Erythroblast (primary cell): ENCODE measurements around the gene SRPK3.

Experiments used
- DNase-seq, 2 experiments: peaks; one replicate each; lab custom pipeline; 2025; lab: John Stamatoyannopoulos, UW
- GATA1 ChIP-seq: IDR thresholded peaks from 2 replicates; pipeline ENCODE4 v1.6.1; 2011; ENCODE audit warnings: low read depth, mild to moderate bottlenecking, control low read depth, low read length, moderate library complexity
- POLR2A ChIP-seq: IDR thresholded peaks from 2 replicates; pipeline ENCODE4 v1.6.1; 2011; ENCODE audit warnings: mild to moderate bottlenecking, low read length

SRPK3 gene

DNA sequence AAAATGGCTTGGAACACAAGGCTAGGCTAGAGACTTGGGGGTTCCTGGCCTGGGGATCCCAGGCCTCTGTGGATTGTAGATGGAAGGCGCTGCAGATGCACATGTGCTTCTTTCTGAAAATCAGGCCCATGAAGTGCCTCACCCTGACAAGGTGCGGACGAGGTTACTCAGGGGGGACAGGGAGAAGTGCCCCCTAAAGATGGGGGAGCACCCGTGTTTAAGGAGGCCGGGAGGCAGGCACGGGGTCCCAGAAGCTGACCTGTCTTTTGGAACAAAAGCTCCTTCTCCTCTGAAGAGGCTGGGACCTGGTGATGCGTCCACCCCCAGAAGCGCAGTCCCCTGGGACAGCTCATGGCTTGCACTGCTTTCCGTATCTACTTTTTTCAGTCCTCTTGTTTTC lies 47.1 kb downstream of the SRPK3 start:
- no peak for DNase-seq
- TF ChIP-seq GATA1 = no peak

DNA sequence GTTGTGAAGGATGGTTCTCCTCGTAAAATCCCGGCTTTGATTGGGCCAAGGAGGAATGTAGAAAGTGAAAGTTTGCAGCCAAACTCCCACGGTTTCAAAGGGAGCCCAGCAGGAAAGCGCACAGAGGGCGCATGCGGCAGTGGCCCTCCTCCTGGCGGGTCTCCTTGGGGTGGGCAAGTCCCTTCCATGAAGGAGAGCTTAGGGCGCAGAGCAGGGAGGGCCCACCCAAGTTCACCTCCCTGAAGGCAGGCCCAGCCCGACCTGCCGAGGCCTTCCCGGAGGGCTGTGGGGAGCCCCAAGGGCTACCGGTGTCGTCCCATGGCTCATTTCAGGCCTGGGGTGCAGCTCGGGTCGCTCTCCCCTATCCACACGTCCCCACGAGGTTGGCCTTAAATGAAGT lies 47.5 kb downstream of the SRPK3 start:
- TF ChIP-seq GATA1 (no peak), POLR2A (no peak)
- no peak for DNase-seq

DNA sequence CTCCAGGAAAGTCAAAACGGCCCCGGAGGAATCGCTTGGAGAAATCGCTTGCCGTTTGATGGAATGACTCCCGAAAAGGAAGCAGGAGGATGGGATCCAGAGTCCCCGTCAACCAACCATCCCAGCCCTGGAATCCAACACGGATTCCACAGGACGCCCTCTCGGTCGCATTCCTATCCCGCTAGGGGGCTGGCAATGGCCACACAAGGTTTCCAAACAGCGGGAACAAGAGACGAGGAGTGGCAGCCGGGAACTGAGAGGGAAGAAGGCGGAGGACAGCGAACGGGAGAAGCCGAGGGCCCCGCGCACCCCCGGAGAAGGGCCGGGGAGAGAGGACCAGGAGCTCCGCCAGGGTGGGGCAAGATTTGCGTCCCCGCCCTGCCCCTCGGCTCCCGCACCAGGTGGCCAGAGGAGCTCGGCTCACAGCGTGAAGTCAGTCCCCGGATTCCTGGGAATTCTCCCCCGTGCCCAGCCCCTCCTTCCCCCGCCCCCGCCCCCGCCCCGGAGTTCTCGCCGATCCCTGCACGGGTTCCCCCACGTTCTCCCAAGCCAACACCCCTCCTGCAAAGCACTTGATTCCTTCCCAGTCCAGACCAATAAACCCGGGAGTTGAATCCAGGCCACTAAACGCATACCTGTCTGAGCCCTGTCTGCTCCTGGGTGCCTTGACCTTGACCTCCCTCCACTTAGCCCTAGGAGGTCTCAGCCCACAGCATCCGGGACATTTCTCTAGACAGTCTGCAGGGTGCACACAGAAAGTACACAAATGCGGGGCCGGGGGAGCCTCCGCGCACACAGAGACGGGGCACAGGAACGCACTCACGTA lies 48.1 kb downstream of the SRPK3 start:
- TF ChIP-seq GATA1 = no peak
- no peak for TF ChIP-seq POLR2A
- no peak for DNase-seq

DNA sequence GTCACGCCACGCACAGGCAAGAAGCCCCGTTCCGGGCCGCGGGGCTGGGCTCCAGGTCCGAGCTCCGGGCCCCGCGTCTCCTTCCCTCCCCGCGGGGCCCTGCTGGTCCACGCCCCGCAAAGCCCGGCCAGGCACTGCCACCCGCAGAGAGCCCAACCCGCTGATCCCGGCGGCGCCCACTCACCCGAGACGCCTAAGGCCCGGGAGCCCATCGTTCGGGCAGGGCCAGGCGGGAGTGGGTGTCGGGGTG lies 48.6 kb downstream of the SRPK3 start:
- TF ChIP-seq POLR2A (no peak), GATA1 (no peak)
- no peak for DNase-seq

DNA sequence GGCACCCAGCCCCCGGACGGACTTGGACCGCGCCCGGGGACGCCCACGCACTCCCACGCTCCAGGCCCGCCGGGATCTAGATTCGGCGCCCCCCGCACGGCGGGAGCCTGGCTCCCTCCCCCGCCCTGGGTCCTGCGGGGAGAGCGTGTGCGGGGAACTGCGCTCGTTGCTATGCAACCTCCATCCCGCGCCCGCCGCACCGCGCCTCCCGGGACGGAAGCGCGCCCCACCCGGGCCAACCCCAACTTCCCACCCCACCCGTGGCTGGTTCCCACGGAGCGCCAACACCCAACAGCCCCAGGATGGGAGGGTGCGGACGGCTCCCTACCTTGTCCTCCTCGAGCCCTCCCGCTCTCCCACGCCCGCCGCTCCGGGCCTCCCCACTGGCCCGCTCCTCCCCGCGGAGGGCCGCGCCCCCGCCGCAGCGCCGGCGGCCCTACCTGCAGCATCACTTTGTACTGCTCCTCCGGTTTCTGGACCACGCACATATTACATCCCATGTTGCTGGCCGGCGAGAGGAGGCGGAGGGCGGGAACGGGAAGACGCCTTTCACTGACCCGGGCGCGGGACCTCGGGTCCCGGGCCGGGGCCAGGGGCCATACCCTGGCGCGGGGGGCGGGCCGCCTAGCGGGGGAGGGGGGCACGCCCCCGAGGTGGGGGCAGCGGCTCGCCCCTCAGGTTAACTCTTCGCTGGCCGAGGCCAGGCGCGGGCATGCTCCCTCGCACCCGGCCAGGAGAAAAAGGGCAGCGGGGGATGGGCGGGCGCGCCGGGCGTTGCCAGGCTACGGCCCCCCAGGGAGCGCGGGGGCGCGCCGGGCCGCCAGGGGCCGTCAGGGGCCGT lies 49.2 kb downstream of the SRPK3 start, which contains the start of gene PDZD4:
Gene PDZD4 (minus strand): TSS at position 746 of the 841 bp plus-strand sequence. CDS start 246 bp downstream, at position 500.
- TF ChIP-seq POLR2A = no peak
- TF ChIP-seq GATA1 = no peak
- no peak for DNase-seq

DNA sequence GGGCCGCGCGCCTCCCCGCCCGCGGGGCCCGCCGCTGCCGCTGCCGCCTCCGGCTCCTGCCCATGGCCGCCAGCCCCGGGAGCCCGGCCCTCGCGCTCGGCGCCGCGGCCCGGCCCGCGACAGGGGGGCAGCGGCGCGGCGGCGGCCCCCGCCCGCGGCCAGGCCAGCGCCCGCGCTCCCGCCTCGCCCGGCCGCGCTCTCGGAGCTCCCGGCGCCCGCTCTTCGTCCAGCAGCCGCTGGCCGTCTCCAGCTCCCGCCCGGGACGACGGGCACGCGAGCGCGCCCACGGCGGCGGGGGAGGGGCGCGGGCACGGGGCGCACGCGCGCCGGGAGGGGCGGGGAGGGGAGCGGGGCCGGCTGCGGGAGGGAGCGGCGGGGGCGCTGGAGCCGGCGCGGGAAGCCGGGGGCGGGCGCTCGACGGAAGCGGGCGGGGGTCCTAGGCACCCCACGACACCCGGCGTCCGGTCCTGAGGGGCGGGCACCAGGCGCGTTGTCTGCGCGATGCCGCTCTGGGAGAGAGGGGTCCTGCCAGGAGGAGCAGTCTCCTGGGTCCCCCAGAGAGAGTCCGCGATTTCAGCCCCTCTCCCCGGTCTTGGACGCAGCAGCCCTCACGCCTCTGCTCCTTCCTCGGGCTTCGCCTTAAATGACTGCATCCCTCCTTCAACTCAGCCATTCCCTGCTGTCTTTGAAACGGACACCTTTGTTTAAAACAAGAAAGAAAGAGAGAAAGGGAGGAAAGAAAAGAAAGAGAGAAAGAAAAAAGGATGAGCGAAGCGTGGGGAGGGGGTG lies 50.0 kb downstream of the SRPK3 start:
- DNase-seq = no peak
- no peak for TF ChIP-seq POLR2A
- no peak for TF ChIP-seq GATA1

DNA sequence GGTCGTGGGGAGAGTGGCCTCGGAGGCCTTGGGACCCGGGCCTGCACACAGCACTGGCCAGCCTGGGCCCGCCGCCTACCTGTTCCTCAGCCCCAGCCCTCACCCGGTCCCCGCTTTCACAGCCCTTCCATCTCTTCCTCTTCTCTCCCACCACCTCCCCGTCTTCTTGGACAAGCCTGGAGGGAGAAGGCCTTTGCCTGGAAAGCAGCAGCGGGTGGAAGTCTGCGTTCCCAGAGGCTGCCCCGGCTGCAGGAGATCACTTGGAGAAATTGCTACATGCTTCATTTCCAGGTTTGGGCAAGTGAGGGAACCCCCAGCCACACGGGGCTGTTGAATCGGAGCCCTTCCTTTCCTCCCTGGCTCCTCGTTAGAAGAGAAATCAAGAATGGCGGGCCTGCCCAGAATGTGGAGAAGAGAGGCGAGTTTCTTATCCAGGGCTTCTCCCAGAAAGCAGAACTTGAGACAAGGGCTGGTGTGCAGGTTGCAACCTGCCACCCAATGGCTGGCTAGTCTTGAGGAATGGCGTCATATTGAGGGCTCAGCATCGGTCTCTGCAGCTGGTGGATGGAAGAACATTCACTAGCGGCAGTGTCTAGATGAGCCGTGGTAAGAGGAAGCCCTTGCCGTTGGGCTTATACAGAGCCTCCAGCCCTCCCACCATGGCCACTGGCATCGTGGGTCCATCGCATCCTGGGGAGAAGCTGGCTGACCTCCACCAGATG lies 50.7 kb downstream of the SRPK3 start:
- no peak for TF ChIP-seq GATA1

DNA sequence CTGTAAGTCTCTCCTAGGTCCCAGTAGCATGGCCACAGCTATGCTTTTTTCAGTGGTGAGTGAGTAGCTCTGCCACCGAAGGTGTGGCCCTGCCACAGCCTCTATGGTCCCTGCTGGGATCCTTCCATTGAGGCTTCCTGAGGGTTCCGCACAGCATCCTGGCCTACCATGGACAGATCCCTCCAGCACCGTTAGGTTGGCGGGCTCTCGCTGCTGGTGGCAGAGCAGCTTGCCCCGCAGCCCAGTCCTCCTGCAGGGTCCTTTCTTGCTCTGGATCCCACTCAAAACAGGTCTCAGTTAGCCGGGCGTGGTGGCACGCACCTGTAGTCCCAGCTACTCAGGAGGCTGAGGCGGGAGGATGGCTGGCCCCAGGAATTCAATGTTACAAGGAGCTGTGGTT lies 51.9 kb downstream of the SRPK3 start:
- no peak for TF ChIP-seq GATA1
- TF ChIP-seq POLR2A = no peak
- DNase-seq = no peak

More for the DNA sequence above, 50.7 kb downstream of the SRPK3 start:
- DNase-seq = no peak
